ENCODE results near the gene C11orf91.

DNA sequence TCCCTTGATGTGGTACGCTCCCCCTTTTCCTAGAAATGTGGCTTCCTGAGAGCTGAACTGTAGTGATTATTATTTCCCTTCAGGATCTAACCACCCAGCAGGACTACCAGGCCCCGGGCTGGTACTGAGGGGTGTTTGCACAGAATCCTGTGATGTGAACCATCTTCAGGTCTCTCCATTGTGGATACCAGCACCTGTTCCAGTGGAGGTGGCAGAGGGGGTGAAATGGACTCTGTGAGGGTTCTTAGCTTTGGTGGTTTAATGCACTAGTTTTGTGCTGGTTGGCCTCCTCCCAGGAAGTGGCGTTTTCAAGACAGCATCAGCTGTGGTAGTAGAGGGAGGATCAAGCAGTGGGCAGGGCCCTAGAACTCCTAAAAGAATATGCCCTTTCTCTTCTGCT, 18.6 kb downstream of the C11orf91 start:
- TF ChIP-seq BHLHE40 (IDR thresholded peaks at IDR 0.05; ENCODE audit: borderline replicate concordance) = no peak
- TF ChIP-seq NFRKB (IDR thresholded peaks at IDR 0.05) = no peak
